Stimulated activated naive CD8-positive, alpha-beta T cell treated with anti-CD3 and anti-CD28 coated beads, Interleukin-15, Interleukin-2, amounts not matched to agents 100 ng/mL and 50 ng/mL, for 24 hours (primary cell): ENCODE measurements around the gene FTSJ1.
A peak's percentile ranks its signal among the peaks of the same experiment; 100 is the strongest.
"Not testable (repeated sequence)": the region's sequence is repeated elsewhere in the genome, so short reads cannot be mapped to it uniquely, and the experiment has no call there.

Source experiments
- H3K27ac Mint-ChIP-seq: one replicate; pipeline ENCODE4 v1.8.0; 2021; ENCODE audit warnings: mild to moderate bottlenecking, mixed read lengths
- H3K27me3 Mint-ChIP-seq: one replicate; pipeline ENCODE4 v1.8.0; 2021; ENCODE audit warnings: mixed read lengths
- H3K36me3 Mint-ChIP-seq: one replicate; pipeline ENCODE4 v1.8.0; 2021; ENCODE audit warnings: low read depth, mixed read lengths
- H3K4me1 Mint-ChIP-seq: one replicate; pipeline ENCODE4 v1.8.0; 2021; ENCODE audit warnings: low read depth, mixed read lengths
- H3K4me3 Mint-ChIP-seq: one replicate; pipeline ENCODE4 v1.8.0; 2021; ENCODE audit warnings: mild to moderate bottlenecking, mixed read lengths
- H3K9me3 Mint-ChIP-seq: one replicate; pipeline ENCODE4 v1.8.0; 2021; ENCODE audit warnings: mixed read lengths

FTSJ1 gene, protein sequence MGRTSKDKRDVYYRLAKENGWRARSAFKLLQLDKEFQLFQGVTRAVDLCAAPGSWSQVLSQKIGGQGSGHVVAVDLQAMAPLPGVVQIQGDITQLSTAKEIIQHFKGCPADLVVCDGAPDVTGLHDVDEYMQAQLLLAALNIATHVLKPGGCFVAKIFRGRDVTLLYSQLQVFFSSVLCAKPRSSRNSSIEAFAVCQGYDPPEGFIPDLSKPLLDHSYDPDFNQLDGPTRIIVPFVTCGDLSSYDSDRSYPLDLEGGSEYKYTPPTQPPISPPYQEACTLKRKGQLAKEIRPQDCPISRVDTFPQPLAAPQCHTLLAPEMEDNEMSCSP

DNA sequence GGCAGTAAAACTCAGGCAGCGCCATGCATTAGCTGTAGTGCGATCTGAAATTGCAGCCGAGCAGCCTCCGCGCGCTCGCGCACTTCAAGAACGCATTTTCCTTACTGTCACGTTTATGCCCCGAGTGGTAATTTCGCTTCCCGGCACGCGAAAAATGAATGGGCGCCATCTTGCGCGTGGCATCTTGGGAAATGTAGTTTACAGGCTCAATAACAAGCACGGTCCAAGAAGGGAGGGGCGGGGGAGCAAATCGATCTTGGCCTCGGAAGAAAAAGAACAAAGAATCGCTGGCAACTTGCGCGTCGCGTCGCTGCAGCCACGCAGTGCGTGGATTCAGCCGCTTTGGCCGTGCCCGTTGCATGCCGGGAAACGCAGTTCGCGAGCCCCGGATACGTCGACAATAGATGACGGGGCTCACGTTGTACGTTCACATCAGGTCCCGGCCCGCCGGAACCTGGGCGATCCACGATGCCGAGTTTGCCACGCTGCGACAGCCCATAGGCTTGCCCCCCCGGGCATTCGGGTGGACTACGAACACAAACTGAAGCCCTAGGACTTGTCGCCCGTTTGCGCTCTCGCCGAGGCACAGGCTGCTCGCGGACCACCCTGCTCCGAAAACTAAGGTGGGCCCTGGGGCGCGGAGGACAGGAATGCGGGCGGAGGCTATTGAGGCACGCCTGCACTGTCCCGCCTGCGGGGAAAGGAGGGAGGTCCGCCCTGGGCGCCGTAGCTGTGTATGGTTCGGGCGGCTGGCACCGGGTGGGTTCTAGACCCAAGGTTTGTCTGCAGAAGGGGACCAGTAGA lies at the start of gene FTSJ1:
Gene FTSJ1 (plus strand): TSS at position 426 of the 804 bp plus-strand sequence. CDS start 1,849 bp downstream, outside the sequence.
- no peaks in the 10 kb centered on the region for H3K9me3 Mint-ChIP-seq
- H3K27ac Mint-ChIP-seq, result peak within 1 kb of the TSS; percentile 97
- peaks cover 34% of the 10 kb centered on the region for H3K36me3 Mint-ChIP-seq
- peak within 1 kb of the TSS; percentile 94 for H3K4me3 Mint-ChIP-seq
- no peaks in the 10 kb centered on the region for H3K27me3 Mint-ChIP-seq
- H3K4me1 Mint-ChIP-seq, result peaks cover 26% of the 10 kb centered on the region

DNA sequence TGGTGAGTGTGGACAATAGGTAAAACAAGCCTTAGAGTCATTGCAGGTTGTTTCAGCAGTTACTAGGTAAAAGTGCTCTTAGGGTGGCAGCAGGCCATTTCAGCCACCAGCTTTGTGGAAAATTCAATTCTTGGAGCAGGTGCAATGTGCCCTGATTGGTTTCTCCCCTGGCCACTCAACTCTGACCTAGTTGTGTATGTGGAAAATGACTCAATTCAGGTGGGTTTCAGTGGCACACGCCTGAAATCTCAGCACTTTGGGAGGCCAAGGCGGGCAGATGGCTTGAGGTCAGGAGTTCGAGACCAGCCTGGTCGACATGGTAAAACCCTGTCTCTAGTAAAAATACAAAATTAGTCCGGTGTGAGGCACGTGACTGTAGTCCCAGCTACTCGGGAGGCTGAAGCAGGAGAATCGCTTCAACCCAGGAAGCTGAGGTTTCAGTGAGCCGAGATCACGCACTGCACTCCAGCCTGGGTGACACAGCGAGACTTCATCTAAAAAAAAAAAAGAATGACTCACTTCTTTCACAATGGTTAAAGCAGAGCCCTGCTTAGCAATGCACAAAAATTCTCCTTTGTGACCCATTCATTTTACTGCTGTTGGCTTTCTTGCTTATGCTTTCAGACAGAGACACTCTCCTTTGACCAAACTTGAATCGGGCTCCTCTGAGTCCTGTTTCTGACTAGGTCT lies 48.8 kb upstream of the FTSJ1 start:
- H3K4me3 Mint-ChIP-seq, H3K4me1 Mint-ChIP-seq, H3K9me3 Mint-ChIP-seq, H3K27me3 Mint-ChIP-seq, H3K27ac Mint-ChIP-seq, H3K36me3 Mint-ChIP-seq: not testable (repeated sequence)

DNA sequence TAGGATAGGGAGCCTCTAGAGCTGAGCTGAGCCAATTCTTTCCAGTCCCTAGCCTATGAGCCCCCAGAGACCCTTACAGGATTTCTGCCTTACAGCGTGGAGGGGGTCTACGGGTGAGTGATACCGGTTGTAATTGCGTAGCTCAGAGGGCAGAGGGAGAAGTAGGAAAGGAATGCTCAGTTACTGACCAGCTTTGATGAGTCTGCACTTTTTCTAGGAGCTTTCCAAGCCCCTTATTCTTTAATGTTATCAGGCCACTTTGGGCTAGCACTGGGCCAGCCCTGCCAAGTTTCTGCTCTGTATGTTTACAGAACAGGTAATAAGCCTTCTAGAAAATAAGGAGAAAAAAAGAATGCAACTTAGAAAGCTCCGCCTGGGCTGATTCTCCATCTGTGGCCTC lies 46.4 kb upstream of the FTSJ1 start:
- not testable (repeated sequence) for H3K27ac Mint-ChIP-seq, H3K4me1 Mint-ChIP-seq, H3K27me3 Mint-ChIP-seq, H3K4me3 Mint-ChIP-seq, H3K9me3 Mint-ChIP-seq, H3K36me3 Mint-ChIP-seq

DNA sequence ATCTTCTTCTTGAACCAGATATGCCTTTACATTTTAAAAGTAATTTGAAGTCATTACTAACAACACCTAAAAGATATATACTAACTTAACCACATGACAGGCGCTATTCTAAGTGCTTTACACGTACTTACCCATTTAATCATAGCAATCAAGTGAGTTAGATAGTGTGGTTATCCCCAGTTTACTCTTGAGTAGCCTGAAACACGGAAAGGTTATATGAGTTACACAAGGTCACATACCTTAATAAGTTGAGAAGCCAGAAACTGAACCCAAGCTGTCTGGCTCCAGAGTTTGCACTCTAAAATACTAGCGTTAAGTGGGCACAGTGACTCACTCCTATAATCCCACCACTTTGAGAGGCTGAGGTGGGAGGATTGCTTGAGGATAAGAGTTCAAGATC lies 45.8 kb upstream of the FTSJ1 start:
- H3K4me3 Mint-ChIP-seq, H3K4me1 Mint-ChIP-seq, H3K9me3 Mint-ChIP-seq, H3K27ac Mint-ChIP-seq, H3K36me3 Mint-ChIP-seq, H3K27me3 Mint-ChIP-seq: not testable (repeated sequence)

DNA sequence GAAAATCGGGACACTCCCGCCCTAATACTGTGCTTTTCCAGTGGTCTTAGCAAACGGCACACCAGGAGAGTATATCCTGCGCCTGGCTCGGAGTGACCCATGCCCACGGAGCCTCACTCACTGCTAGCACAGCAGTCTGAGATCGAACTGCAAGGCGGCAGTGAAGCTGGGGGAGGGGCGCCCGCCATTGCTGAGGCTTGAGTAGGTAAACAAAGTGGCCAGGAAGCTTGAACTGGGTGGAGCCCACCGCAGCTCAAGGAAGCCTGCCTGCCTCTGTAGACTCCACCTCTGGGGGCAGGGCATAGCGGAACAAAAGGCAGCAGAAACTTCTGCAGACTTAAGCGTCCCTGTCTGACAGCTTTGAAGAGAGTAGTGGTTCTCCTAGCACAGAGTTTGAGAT lies 42.3 kb upstream of the FTSJ1 start:
- not testable (repeated sequence) for H3K27me3 Mint-ChIP-seq, H3K4me1 Mint-ChIP-seq, H3K4me3 Mint-ChIP-seq, H3K9me3 Mint-ChIP-seq, H3K36me3 Mint-ChIP-seq, H3K27ac Mint-ChIP-seq

DNA sequence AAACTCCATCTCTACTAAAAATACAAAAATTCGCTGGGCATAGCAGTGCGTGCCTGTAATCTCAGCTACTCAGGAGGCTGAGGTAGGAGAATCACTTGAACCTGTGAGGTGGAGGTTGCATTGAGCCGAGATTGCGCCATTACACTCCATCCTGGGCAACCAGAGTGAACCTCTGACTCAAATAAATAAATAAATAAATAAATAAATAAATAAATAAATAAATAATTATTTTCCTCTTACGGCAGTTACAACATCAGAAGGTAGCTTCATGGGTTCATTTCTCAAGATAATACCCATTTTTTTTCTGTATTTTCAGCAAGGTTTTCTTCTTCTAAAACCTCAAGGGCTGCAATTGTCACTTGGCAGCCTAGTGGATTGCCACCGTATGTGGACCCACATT lies 28.8 kb upstream of the FTSJ1 start:
- H3K36me3 Mint-ChIP-seq, H3K9me3 Mint-ChIP-seq, H3K27me3 Mint-ChIP-seq, H3K4me1 Mint-ChIP-seq, H3K27ac Mint-ChIP-seq, H3K4me3 Mint-ChIP-seq: not testable (repeated sequence)

DNA sequence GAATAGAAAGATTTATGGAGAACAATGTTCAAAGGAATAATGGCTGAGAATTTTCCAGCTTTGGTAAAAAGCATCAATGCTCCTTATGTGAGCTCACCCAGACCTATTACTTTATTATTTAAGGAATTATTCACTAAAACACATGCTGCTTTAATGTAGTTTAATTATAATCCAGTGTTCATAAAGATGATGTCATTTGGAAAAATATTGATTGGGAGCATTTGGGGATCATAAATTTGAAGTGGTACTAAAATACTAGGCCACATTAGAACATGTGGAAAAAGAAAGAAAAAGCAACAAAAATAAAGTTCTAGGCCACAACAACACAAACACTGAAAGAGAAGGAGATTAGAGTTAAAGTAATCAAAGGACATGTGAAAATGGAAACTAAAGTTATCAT lies 25.9 kb upstream of the FTSJ1 start:
- Mint-ChIP-seq H3K4me3 (no peak overlapping the region), H3K27ac (no peak overlapping the region), H3K4me1 (no peaks in the 10 kb centered on the region), H3K9me3 (no peaks in the 10 kb centered on the region), H3K36me3 (no peaks in the 10 kb centered on the region), H3K27me3 (no peaks in the 10 kb centered on the region)

DNA sequence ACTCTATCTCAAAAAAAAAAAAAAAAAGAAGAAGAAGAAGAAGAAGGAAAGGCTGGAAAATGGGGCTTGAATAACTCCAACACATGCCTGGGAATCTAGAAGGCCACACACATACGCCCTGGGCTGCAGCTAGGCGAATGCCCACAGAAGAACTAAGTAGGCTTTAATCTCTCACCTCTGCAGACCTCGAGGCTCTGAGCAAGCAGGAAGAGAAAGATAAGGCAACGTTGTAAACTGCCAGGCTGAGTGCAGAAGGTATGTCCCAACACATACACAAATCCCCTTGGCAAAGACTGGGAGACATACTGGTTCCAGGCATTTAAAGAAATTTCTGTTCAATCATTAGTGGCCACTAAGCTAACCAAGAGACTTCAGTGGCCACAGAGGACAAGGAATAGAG lies 24.3 kb upstream of the FTSJ1 start:
- no peaks in the 10 kb centered on the region for H3K36me3 Mint-ChIP-seq
- H3K4me3 Mint-ChIP-seq, result no peak overlapping the region
- H3K4me1 Mint-ChIP-seq, result no peaks in the 10 kb centered on the region
- no peaks in the 10 kb centered on the region for H3K9me3 Mint-ChIP-seq
- H3K27me3 Mint-ChIP-seq, result no peaks in the 10 kb centered on the region
- H3K27ac Mint-ChIP-seq, result no peak overlapping the region

DNA sequence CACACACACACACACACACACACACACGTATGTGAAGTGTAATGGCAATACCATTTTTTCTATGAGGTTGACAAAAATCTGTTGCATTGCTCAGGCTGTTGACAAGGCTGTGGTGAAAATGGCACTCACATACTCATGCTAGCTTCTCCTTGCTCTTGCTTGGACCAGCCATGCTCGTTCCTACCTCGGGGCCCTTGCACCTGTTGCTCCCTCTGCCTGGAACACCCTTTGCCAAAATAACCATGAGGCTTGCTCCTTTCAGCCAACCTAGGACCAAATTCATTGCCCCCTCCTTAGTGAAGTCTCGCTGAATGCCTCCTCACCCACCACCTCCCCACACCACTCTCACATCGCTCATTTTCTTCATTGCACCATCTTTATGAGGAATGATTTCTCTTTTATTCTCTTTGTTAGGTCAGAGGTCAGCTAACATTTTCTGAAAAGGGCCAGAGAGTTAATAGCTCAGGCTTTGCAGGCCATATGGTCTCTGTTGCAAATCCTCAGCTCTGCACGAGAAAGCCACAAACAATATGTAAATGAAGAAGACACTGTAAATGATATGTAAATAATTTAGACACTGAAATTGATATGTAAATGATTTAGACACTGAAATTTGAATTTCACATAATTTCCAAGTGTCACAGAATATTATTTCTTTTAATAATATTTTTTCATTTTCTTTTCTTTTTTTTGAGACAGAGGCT lies 19.2 kb upstream of the FTSJ1 start:
- Mint-ChIP-seq H3K36me3 (peaks cover 25% of the 10 kb centered on the region), H3K9me3 (no peaks in the 10 kb centered on the region), H3K27ac (no peak overlapping the region), H3K4me3 (no peak overlapping the region), H3K4me1 (peaks cover 4% of the 10 kb centered on the region), H3K27me3 (no peaks in the 10 kb centered on the region)

DNA sequence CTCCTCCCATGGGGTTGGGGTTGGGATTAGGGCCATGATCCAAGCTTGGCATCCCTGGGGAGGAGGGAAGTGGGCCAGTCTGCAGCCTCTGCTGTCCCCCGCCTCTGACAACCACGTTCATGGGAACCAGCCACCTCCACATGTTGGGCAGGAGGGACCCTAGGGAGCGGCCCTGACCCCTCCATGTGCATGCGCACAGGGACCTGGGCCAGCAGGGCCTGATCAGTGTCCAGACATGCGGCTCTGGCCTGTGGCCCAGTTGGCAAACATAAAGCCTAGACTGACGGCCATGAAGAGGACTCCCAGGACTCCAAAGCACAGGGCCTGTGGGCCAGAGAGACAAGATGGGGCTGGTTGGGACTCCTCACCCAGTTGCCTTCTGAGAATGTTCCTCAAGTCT lies 17.3 kb upstream of the FTSJ1 start:
- Mint-ChIP-seq H3K27me3 (no peaks in the 10 kb centered on the region), H3K27ac (no peak overlapping the region), H3K9me3 (no peaks in the 10 kb centered on the region), H3K4me1 (peaks cover 10% of the 10 kb centered on the region), H3K4me3 (no peak overlapping the region), H3K36me3 (peaks cover 35% of the 10 kb centered on the region)

DNA sequence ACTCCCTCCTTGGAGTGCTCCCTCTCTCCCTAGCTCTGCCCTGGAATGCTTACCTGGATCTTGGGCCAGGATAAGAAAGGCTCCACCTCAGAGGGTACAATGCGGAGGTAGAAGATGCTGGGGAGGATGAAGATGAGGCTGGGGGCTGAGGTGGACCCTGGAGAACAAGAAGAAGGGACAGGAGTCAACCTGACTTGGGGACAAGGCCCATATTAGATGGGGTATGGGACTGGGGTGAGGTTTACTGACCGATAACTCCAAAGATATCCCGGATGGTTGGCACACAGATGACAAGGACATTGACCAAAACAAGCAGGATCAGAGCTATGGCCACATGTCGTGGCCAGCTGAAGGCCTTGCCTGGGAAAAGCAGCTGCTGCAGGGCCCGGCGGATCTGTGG lies 16.5 kb upstream of the FTSJ1 start:
- H3K4me3 Mint-ChIP-seq, result no peak overlapping the region
- H3K27ac Mint-ChIP-seq, result no peak overlapping the region
- no peaks in the 10 kb centered on the region for H3K27me3 Mint-ChIP-seq
- H3K9me3 Mint-ChIP-seq, result no peaks in the 10 kb centered on the region
- peaks cover 43% of the 10 kb centered on the region for H3K36me3 Mint-ChIP-seq
- H3K4me1 Mint-ChIP-seq, result peaks cover 18% of the 10 kb centered on the region

DNA sequence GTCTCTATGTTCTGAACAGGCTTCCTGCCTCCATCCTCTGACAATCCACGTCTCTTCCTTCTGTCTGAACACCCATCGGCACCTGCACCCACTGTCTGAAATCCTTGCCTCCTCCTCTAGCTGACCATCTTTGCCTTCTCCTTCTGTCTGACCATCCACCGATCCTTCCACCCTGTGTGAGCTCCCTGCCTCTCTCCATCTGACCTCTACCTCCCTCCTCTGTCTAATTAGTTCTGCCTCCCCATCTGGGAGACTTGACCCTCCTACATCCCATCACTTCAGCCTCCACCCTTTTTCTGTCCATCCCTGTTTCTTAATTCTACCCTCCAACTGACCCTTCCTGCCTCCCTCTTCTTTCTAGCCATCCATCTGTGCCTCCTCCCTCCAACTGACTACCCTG lies 16.0 kb upstream of the FTSJ1 start:
- peaks cover 45% of the 10 kb centered on the region for H3K36me3 Mint-ChIP-seq
- H3K27ac Mint-ChIP-seq, result no peak overlapping the region
- H3K9me3 Mint-ChIP-seq, result no peaks in the 10 kb centered on the region
- H3K27me3 Mint-ChIP-seq, result no peaks in the 10 kb centered on the region
- no peak overlapping the region for H3K4me3 Mint-ChIP-seq
- peaks cover 20% of the 10 kb centered on the region for H3K4me1 Mint-ChIP-seq

DNA sequence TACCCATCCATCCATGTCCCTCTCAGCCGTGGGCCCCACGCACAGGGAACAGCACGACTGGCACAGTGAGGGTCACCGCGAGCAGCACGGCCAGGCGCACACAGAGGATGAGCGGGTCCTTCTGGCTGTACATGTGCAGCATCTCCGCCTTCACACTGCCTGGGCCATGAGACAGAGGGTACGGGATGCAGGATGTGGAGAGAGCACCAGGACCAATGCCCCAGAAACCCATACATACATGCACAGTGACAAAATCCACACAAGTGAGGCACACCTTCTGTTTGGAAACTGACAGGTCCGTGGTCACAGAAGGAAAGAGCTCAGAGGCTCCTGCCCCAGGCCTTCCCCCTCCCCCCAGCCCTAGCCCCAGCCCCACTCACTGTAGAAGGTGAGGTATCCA lies 15.4 kb upstream of the FTSJ1 start:
- Mint-ChIP-seq H3K4me3 (no peak overlapping the region), H3K9me3 (no peaks in the 10 kb centered on the region), H3K27me3 (no peaks in the 10 kb centered on the region), H3K27ac (no peak overlapping the region), H3K36me3 (peaks cover 51% of the 10 kb centered on the region), H3K4me1 (peaks cover 26% of the 10 kb centered on the region)

DNA sequence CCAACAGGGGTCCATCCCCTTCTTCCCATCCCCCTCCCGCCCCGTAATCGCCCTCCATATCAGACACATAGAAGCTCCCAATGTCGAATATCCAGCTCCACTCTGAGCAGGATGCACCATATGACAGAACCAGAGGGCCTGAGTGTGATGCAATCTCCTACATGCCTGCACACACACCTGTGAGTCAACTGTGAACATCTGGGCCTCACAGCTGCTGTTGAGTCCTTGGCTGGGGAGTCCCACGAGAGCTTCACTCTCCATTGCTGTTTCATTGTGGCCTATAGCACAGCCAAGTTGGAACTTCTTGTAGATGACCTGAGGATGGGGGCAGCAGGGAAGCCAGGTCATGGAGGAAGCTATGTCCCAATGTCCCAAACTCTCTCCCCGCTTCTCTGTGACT lies 14.2 kb upstream of the FTSJ1 start:
- peaks cover 59% of the 10 kb centered on the region for H3K36me3 Mint-ChIP-seq
- no peak overlapping the region for H3K4me3 Mint-ChIP-seq
- peaks cover 33% of the 10 kb centered on the region for H3K4me1 Mint-ChIP-seq
- H3K9me3 Mint-ChIP-seq, result no peaks in the 10 kb centered on the region
- no peaks in the 10 kb centered on the region for H3K27me3 Mint-ChIP-seq
- H3K27ac Mint-ChIP-seq, result no peak overlapping the region
